Left renal pelvis (tissue), 4 donors: ENCODE measurements around the gene SHLD1. TPM values are rescaled to one million over a fixed set of nuclear protein-coding genes. Genes with fewer than 3 reads are reported as not detected.

Experiments
- DNase-seq, 4 donors: peaks; one replicate each; pipeline ENCODE4 v3.0.0-alpha.2; 2013; ENCODE audit warnings: low read depth in 4 of 4, low spot score in 3 of 4
- polyA plus RNA-seq, 4 donors: library from polyadenylated mRNA; unstranded; fragments of 120-200 nt; gene quantifications; one replicate each; pipeline ENCODE4 v1.2.1, GENCODE V29; 2013; ENCODE audit not compliant: insufficient read length in 4 of 4

The SHLD1 gene
- polyA plus RNA-seq, 4 donors: 7.8 to 12.1 (median 8.2) TPM

- no peak for DNase-seq
Measured at GRCh38 chr20:5809495-5809894, 59.3 kb downstream of the SHLD1 start.

GRCh38 chr20:5810800-5811422, 60.7 kb downstream of the SHLD1 start:
- DNase-seq: no peak

DNA sequence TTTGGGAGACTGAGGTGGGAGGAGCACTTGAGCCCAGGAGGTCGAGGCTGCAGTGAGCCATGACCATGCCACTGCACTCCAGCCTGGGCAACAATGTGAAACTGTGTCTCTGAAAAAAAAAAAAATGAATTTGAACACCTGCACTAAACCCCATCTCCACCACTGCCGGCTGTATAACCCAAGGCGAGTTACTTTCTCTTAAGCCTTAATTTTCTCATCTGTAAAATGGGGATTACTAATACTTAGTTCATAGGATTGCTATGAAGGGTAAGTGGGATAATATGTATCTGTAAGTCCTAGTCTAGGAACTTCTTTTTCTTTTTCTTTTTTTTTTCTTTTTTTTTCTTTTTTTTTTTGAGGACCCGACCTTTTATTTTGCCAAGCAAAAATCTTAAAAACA, 61.5 kb downstream of the SHLD1 start:
- no peak for DNase-seq

DNA sequence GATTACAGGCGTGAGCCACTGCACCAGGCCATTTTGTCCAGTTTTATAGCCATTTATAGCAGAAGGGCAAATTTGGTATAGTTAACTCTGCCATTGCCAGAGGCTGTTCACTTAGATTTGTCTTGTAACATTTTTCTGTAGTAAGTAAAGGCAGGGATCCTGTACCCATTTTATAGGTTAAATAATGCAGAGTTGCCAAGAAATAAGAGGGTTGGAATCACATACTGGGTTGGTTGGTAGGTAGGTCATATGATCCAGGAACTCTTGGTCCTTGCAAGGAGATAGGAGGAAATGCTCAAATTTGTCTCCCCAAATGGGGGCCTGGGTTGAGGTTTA, 68.1 kb downstream of the SHLD1 start:
- no peak for DNase-seq

DNA sequence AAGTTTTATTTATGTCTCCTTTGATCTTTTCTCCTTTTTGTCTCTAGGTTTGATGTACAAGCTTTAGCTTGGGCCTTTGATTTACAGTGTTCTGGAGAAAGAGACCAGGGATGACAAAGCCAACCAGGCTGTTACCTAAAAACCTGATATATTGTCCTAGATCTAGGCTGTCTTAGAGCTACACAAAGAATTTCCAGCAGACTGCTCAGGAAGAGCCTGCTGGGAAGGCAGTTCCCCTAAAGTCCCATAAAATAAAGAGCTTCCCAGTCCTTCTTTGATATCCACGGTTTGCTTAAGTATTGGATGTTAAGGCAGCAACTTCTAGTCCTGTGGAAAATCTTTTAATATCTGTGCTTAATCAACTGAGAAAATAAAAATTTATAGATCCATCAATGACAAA, 70.5 kb downstream of the SHLD1 start:
- DNase-seq: no peak

DNA sequence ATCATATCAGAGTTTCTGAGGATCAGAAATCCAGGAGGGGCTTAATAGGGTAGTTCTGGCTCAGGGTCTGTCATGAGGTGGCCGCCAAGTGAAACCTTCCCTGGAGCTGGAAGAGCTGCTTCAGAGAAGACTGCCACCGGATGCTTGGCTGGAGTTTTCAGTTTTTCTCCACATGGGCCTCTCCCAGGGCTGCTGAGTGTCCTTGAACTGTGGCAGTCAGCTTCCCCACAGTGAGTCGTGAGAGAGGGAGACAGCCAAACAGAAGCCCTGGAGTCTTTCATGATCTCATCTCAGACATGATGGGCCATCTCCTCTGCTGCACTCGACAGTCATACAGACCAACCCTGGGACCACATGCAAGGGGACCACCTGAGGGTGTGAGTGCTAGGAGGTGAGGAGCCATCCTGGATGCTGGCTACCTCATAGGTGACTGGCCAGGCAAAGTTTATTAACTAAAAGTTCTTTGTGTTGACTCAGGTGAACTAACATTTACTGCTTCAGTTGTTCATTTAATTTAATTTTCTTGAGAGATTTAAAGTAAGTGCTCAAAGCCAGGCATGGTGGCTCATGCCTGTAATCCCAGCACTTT, 71.5 kb downstream of the SHLD1 start:
- no peak for DNase-seq

- no peak for DNase-seq
Measured at GRCh38 chr20:5822569-5822968, 72.4 kb downstream of the SHLD1 start.

DNA sequence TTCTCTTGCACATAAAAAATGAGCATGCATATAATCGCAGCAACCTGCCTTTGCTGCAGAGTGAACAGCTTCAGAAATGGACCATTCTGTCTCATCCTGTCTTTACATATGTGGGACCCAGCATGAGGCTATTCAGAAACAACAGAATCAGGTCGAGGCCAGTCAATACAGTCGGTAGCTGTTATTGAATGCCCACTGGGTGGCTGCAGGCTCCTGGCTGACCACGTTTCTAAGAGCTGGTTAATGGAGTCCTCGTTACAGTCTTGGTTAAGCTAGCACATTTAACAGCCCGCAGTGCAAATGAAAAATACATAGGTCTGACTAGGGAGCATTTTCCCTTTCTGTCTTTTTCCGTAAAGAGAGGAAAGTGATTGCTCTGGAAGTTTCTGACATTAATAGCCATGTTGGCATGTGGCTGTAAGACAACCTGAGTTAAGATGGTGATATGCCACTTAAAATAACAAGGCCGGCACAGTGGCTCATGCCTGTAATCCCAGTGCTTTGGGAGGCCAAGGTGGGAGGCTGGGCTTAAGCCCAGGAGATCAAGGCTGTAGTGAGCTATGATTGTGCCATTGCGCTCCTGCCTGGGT, 75.0 kb downstream of the SHLD1 start:
- no peak for DNase-seq

DNA sequence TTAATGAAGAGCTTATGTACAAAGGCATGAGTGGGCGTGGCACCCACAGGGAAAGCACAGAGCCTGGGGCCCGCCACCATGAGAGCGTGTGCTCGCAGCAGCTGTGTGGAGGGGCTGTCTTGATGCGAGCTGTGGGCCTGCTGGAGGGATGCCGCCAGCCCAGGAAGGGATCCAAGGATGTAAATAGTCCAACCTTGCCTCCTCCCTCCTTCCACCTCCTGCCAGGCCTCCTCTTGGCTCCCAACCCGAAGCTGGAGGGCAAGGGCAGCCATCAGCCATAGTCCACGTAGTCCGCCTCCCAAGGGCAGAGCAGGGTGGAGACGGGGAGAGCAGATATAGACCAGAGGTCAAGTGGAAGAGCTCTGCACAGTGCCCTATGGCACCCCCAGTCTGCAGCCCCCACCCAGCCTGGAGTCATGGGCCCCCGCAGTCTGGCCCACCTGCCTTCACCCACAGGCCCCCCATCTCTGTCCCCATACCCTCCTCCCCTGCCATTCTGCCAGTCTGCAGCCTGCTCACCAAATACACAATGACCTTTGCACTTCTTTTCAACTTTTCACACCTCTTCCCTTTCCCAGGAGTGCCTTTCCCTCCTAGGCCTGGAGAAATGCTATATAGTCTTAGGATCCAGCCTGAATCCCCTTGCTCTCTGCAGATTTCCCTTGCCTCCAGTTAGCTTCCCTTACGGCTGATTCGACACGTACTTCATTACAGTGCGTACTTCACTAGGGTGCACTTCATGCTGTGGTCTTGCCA, 77.1 kb downstream of the SHLD1 start:
- no peak for DNase-seq

DNA sequence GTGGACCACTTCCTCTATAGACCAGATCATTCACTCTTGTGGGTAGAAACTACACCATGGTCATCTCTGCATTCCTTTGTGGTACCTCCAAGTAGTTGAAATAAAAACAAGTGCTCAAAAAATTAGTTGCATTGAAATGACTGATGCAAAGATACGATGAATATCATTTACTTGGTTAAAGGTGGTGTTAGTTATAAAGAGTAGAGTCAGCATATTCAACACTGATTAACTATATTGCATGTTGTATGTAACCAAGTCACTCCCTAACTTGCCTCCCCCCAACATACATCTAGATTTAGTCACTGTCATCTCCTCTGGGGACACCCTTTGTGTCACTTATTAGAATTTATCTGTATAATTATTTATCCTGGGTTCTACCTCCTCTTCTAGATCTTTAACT, 77.7 kb downstream of the SHLD1 start:
- no peak for DNase-seq

- no peak for DNase-seq
Measured at GRCh38 chr20:5829241-5829809, 79.1 kb downstream of the SHLD1 start.

GRCh38 chr20:5831539-5832237, 81.5 kb downstream of the SHLD1 start:
- DNase-seq: no peak

DNA sequence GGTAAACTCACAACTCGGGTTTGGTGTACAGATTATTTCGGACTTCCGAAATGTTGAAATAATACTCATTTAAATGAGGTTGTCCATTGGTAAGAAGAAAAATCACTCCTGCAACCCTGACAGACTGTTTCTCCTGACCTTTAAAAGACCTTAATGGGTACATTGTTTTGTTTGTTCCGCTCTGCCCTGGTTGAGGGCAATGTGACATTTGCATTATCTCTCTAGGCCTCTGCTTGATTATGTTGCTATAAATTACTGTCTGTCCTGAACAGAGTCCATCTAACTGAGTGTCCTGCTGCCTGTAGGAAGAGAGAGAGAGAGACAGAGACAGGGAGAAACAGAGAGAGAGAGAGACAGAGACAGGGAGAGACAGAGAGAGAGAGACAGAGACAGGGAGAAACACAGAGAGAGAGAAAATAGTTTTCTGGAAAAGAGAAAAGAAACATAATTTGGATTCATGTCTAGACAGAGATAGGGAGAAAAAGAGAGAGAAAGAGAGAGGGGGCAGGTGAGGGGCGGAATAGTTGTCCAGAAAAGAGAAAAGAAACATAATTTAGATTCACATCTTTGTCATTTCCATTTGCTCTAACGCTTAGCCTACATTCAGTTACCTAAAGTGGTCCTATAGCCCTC, 83.2 kb downstream of the SHLD1 start:
- DNase-seq: no peak

GRCh38 chr20:5834436-5835005, 84.3 kb downstream of the SHLD1 start:
- DNase-seq: no peak

GRCh38 chr20:5835321-5835821, 85.2 kb downstream of the SHLD1 start:
- DNase-seq: no peak

DNA sequence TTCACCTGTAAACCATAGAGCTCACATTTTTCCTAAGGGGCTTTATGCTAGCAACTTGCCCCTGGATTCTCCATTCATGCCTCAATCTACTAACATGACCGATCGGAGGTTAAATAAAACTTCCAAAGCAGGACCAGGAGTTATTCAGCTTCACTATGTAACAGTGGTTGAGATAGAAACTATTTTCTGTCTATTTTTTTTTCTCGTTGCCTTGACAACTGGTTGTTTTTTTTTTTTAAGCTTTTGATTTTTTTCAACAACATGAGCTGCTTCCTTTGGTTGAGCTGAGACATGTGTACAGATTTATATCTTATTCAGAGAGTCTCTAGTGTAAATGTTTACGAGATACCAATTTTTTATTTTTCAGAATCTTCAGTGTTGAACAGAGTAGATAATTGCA, 85.7 kb downstream of the SHLD1 start:
- DNase-seq: peak in 1 of 4 donors; percentile 54

DNA sequence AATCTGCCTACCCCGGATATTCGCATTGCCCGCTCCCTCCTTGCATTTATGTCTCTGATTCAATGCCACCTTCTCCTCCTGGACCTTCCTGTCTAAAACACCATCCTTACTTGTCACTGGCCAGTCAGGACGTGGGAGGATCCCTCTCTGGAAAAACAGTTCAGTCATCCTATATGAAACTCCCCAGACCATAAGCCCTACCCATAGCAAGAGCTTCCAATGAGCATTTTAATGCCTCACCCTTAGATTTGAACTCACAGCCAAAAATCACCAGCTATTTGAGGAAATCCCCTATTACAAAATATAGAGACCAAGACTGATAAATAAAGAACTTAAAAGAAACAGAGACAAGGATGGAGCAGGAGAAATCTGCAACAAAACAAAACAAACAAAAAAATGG, 86.4 kb downstream of the SHLD1 start:
- no peak for DNase-seq

GRCh38 chr20:5840411-5841002, 90.3 kb downstream of the SHLD1 start:
- no peak for DNase-seq

DNA sequence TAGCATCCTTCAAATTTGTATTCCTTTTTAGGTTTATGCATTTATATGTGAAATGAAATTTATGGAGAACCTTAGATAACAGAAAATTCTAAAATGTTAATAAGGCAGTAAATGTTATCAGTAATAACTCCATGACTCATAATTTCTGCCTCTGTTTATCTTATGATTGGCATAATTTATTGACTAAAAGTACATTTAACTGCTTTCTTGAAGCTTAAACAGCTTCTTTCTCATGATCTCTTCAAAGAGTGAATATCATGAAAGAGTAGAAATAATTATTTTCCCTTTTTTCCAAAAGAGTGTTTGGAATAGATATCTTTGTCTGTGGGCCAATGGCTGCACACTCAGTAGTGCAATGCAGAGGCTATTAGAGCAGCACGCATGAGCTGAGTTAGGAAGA, 91.3 kb downstream of the SHLD1 start:
- no peak for DNase-seq

GRCh38 chr20:5842465-5842864, 92.3 kb downstream of the SHLD1 start:
- no peak for DNase-seq
